GM12878 (cell line): ENCODE results near the gene OPRPN. TPM values are rescaled to one million over a fixed set of nuclear protein-coding genes. Genes with fewer than 3 reads are reported as not detected.

Experiments used
- ATAC-seq: fragments of 200-7000 bp; cut with Tn5 transposase; 3 replicates; pipeline ENCODE4 v1.9.1; 2020; ENCODE audit warnings: mild to moderate bottlenecking, moderate library complexity
- BruUV-seq: library from RNA; stranded (reverse); fragments of 400-500 nt; replicated peaks from 2 replicates; lab custom pipeline; 2021; lab: Mats Ljungman, UMichigan
- CTCF ChIA-PET: fragments of 300-600 bp; sonication (Branson Sonifier 250); formaldehyde crosslinking; extraction: SDS; loops from one replicate; lab custom pipeline; 2021; ENCODE audit warnings: inconsistent platforms; lab: Yijun Ruan, JAX
- POLR2A ChIA-PET: fragments of 350-600 bp; formaldehyde crosslinking; extraction: SDS; loops from one replicate; lab custom pipeline; 2021; ENCODE audit warnings: inconsistent platforms; lab: Charles Lee
- RAD21 ChIA-PET: fragments of 300-600 bp; sonication (Branson Sonifier 250); formaldehyde crosslinking; loops from one replicate; lab custom pipeline; 2023; ENCODE audit warnings: antibody characterized with exemption; ENCODE audit not compliant: unreplicated experiment; lab: Charles Lee
- SMC1A ChIA-PET: fragments of 300-600 bp; sonication (Branson Sonifier 250); formaldehyde crosslinking; loops from one replicate; lab custom pipeline; 2023; ENCODE audit not compliant: unreplicated experiment, uncharacterized antibody; lab: Charles Lee
- DNase-seq: peaks from one replicate; pipeline ENCODE4 v3.0.0-alpha.2; 2011; ENCODE audit warnings: low read depth, low spot score
- FAIRE-seq: peaks from 3 replicates; lab custom pipeline; 2011; peaks lifted over from hg19 to GRCh38; lab: Jason Lieb, UNC
- H2AFZ ChIP-seq: 2 replicates; pipeline ENCODE4 v1.6.0; 2011; ENCODE audit warnings: low read depth, low read length, control low read depth; ENCODE audit not compliant: control insufficient read depth
- H3K27ac ChIP-seq: 2 replicates; pipeline ENCODE4 v1.5.1; 2011; ENCODE audit warnings: control low read depth; ENCODE audit not compliant: control insufficient read depth, insufficient read depth
- H3K27me3 ChIP-seq, 2 experiments: replicated peaks in 1 of 2; 2 replicates each; pipeline versions ENCODE4 v1.6.0 to v1.6.1; 2011; ENCODE audit warnings: low read length in 1 of 2; ENCODE audit not compliant: control insufficient read depth in 2 of 2, insufficient read depth in 2 of 2
- H3K36me3 ChIP-seq, 2 experiments: 2 replicates each; pipeline ENCODE4 v1.5.1; 2011; ENCODE audit warnings: low read length in 1 of 2; ENCODE audit not compliant: control insufficient read depth in 2 of 2, insufficient read depth in 2 of 2
- H3K4me1 ChIP-seq: 2 replicates; pipeline ENCODE4 v1.6.1; 2011; ENCODE audit warnings: mild to moderate bottlenecking, low read length, moderate library complexity, mixed read lengths; ENCODE audit not compliant: control insufficient read depth, insufficient read depth
- H3K4me2 ChIP-seq: 2 replicates; pipeline ENCODE4 v1.6.0; 2011; ENCODE audit warnings: control low read depth; ENCODE audit not compliant: control insufficient read depth, insufficient read depth
- H3K4me3 ChIP-seq: fragments of 200-600 bp; sonication (generic); 2 replicates; pipeline ENCODE4 v1.5.1; 2016
- H3K79me2 ChIP-seq: 2 replicates; pipeline ENCODE4 v1.6.0; 2011; ENCODE audit warnings: low read length; ENCODE audit not compliant: control insufficient read depth, insufficient read depth
- H3K9ac ChIP-seq: 2 replicates; pipeline ENCODE4 v1.8.0; 2011; ENCODE audit warnings: low read length, control low read depth, mixed read lengths; ENCODE audit not compliant: control insufficient read depth, insufficient read depth
- H3K9me3 ChIP-seq: replicated peaks from 3 replicates; pipeline ENCODE4 v1.5.1; 2011; ENCODE audit warnings: mild to moderate bottlenecking, low read length; ENCODE audit not compliant: control insufficient read depth, insufficient read depth
- H4K20me1 ChIP-seq: 2 replicates; pipeline ENCODE4 v1.6.0; 2011; ENCODE audit not compliant: control insufficient read depth, insufficient read depth
- ASH2L ChIP-seq: fragments of 300-600, 200-600 bp; sonication (generic); IDR thresholded peaks from 2 replicates; pipeline ENCODE4 v1.6.1; 2017; ENCODE audit warnings: low read depth, mild to moderate bottlenecking, borderline replicate concordance
- BACH1 ChIP-seq: fragments of 450-650 bp; IDR thresholded peaks from 2 replicates; pipeline ENCODE4 v1.6.1; 2017; ENCODE audit warnings: mild to moderate bottlenecking, borderline replicate concordance
- CBFB ChIP-seq: IDR thresholded peaks from 2 replicates; pipeline ENCODE4 v1.6.1; 2016; ENCODE audit warnings: antibody characterized with exemption, low read depth
- CEBPB ChIP-seq, 2 experiments: fragments of 150-350 bp in 1 of 2; IDR thresholded peaks; 2 replicates each; pipeline ENCODE4 v1.6.1; 2012 to 2014; ENCODE audit warnings: low read depth in 2 of 2, low read length in 2 of 2, borderline replicate concordance in 1 of 2, inconsistent platforms in 1 of 2
- CHD2 ChIP-seq: IDR thresholded peaks from 2 replicates; pipeline ENCODE4 v1.6.1; 2011; ENCODE audit warnings: low read depth, low read length, improper control_type of control experiment, borderline replicate concordance
- EED ChIP-seq: sonication (generic); IDR thresholded peaks from 2 replicates; pipeline ENCODE4 v1.6.1; 2016; ENCODE audit warnings: antibody characterized with exemption, low read depth
- EGR1 ChIP-seq, 2 experiments: IDR thresholded peaks; 1 replicate in 1 of 2; 2 replicates in 1 of 2; pipeline ENCODE4 v1.6.1; 2011 to 2012; ENCODE audit warnings: low read depth in 2 of 2, low read length in 2 of 2, borderline replicate concordance in 1 of 2, mild to moderate bottlenecking in 1 of 2, moderate library complexity in 1 of 2
- EP300 ChIP-seq, 2 experiments: fragments of 150-350 bp in 1 of 2; IDR thresholded peaks; 2 replicates each; pipeline ENCODE4 v1.6.1; 2011 to 2012; ENCODE audit warnings: low read depth in 2 of 2, low read length in 2 of 2, borderline replicate concordance in 1 of 2, improper control_type of control experiment in 1 of 2, inconsistent platforms in 1 of 2; ENCODE audit not compliant: control insufficient read depth in 1 of 2
- IKZF2 ChIP-seq, 2 experiments: fragments of 450-650 bp; IDR thresholded peaks; 2 replicates each; pipeline ENCODE4 v1.6.1; 2017; ENCODE audit warnings: mild to moderate bottlenecking in 2 of 2, moderate library complexity in 2 of 2
- KAT2A ChIP-seq: conservative IDR thresholded peaks from 2 replicates; pipeline ENCODE4 v1.6.1; 2011; ENCODE audit warnings: low read depth, low read length; ENCODE audit not compliant: control insufficient read depth
- KLF5 ChIP-seq: fragments of 450-650 bp; IDR thresholded peaks from 2 replicates; pipeline ENCODE4 v1.6.1; 2014; ENCODE audit warnings: mild to moderate bottlenecking; ENCODE audit not compliant: partially characterized antibody
- MEF2B ChIP-seq: fragments of 450-650 bp; IDR thresholded peaks from 2 replicates; pipeline ENCODE4 v1.6.1; 2018; ENCODE audit warnings: mild to moderate bottlenecking, moderate library complexity; ENCODE audit not compliant: partially characterized antibody, poor library complexity, severe bottlenecking
- MTA2 ChIP-seq: fragments of 450-650 bp; IDR thresholded peaks from 2 replicates; pipeline ENCODE4 v1.6.1; 2016; ENCODE audit warnings: low read depth, mild to moderate bottlenecking, moderate library complexity
- MTA3 ChIP-seq: IDR thresholded peaks from 2 replicates; pipeline ENCODE4 v1.6.1; 2012; ENCODE audit warnings: low read length, inconsistent platforms, borderline replicate concordance
- MYC ChIP-seq: IDR thresholded peaks from 2 replicates; pipeline ENCODE4 v1.6.1; 2011; ENCODE audit warnings: mild to moderate bottlenecking, low read length, moderate library complexity, inconsistent platforms; ENCODE audit not compliant: insufficient read depth, insufficient replicate concordance, insufficient read length, severe bottlenecking
- NRF1 ChIP-seq: conservative IDR thresholded peaks from 2 replicates; pipeline ENCODE4 v1.6.1; 2011; ENCODE audit warnings: mild to moderate bottlenecking, low read depth, low read length, improper control_type of control experiment
- SMC3 ChIP-seq: IDR thresholded peaks from 2 replicates; pipeline ENCODE4 v1.6.1; 2011; ENCODE audit warnings: low read length, improper control_type of control experiment, borderline replicate concordance
- STAT1 ChIP-seq: fragments of 450-650 bp; conservative IDR thresholded peaks from 2 replicates; pipeline ENCODE4 v1.6.1; 2014; ENCODE audit warnings: antibody characterized with exemption, mild to moderate bottlenecking
- WGBS: methylation state at CpG from one replicate; pipeline ENCODE4 v1.1.6; 2016; ENCODE audit warnings: low lambda C conversion rate; ENCODE audit not compliant: insufficient replicate concordance, insufficient coverage; ENCODE audit errors: missing lambda C conversion rate; 5-methylcytosine and 5-hydroxymethylcytosine counted together
- in situ Hi-C: fragments of 300-500 bp; cut with MboI; formaldehyde crosslinking; loops from 9 replicates; pipeline ENCODE4 v1.14.3; 2018; ENCODE audit warnings: mixed read lengths
- intact Hi-C: fragments of 100-400 bp; cut with micrococcal nuclease; formaldehyde crosslinking; loops from one replicate; pipeline ENCODE4 v1.14.2; 2022; ENCODE audit not compliant: unreplicated experiment
- polyA plus RNA-seq, 11 experiments: library from polyadenylated mRNA; depleted of rRNA in 4 of 11; unstranded in 6 of 11; stranded (reverse) in 5 of 11; fragments of >200 nt; fragmentation: Nextera tagmentation in 4 of 11; fragmentation: Illumina TruSeq in 1 of 11; extraction: Ambion mirVana in 4 of 11; extraction: Trizol in 1 of 11; gene quantifications; 1 replicate in 1 of 11; 2 replicates in 10 of 11; pipeline versions ENCODE4 v1.2.1 to v1.2.3, GENCODE V29; 2011 to 2016; ENCODE audit warnings: inconsistent platforms in 2 of 11, missing spikeins in 2 of 11, low read depth in 1 of 11
- total RNA-seq, 4 experiments: library from RNA; depleted of rRNA in 3 of 4; stranded (reverse); fragments of >200 nt in 3 of 4; fragmentation: Illumina TruSeq in 1 of 4; extraction: Trizol in 1 of 4; gene quantifications; 2 replicates each; pipeline versions ENCODE4 v1.2.1 to v1.2.3, GENCODE V29; 2013 to 2021
- TF ChIP-seq, protein P1 (sequence below): fragments of 450-650 bp; IDR thresholded peaks from 2 replicates; pipeline ENCODE4 v1.6.1; 2017; ENCODE audit warnings: mild to moderate bottlenecking
- TF ChIP-seq, protein P2 (sequence below): fragments of 450-650 bp; IDR thresholded peaks from 2 replicates; pipeline ENCODE4 v1.6.1; 2016; ENCODE audit warnings: mild to moderate bottlenecking

OPRPN gene
- total and polyA plus RNA-seq, 10 of the 15 experiments (the other 5 are each of a cell fraction or from before 2014, with no cell fraction given): 0.16 to 0.33 TPM; not detected in 8

GRCh38 chr4:70392057-70392776 is 5.5 kb upstream of the OPRPN start:
- DNase-seq (no peak), ATAC-seq (peak; percentile 69), FAIRE-seq (no peak)
- Histone ChIP-seq H3K4me1 (peaks cover 3% of the 10 kb centered on the region), H3K4me3 (no peak overlapping the region), H3K9ac (no peak overlapping the region), H3K9me3 (no peaks in the 10 kb centered on the region), H4K20me1 (no peaks in the 10 kb centered on the region), H3K27ac (no peak overlapping the region), H3K27me3 (no peaks in the 10 kb centered on the region), H3K36me3 (no peaks in the 10 kb centered on the region), H3K79me2 (no peaks in the 10 kb centered on the region), H2AFZ (no peak overlapping the region), H3K4me2 (no peak overlapping the region)
- in situ Hi-C loops (no loop called here), intact Hi-C loops (loop anchor here (1.0 kb wide), 1 partner anchor 33 kb away; no protein-coding TSS in a partner anchor)
- ChIA-PET POLR2A (interaction anchor here (2.0 kb wide), 1 partner anchor 13 kb away, joined by 8 read pairs; no protein-coding TSS in a partner anchor), CTCF (interaction anchor here (0.6 kb wide), 1 partner anchor 15 kb away, joined by 3 read pairs; no protein-coding TSS in a partner anchor), SMC1A (interaction anchor here (0.8 to 1.6 kb wide), 5 partner anchors 11 to 35 kb away, joined by 3 to 4 read pairs (median 3); no protein-coding TSS in a partner anchor), RAD21 (interaction anchor here (0.6 to 1.7 kb wide), 2 partner anchors 13 to 876 kb away, joined by 3 to 6 read pairs; no protein-coding TSS in a partner anchor)
- no TSS peak for BruUV-seq
- WGBS: 0% methylated on average over 2 of the region's 2 CpGs
- no peak for TF ChIP-seq KAT2A
- TF ChIP-seq MTA2: peak; percentile 92
- peak; percentile 73 for TF ChIP-seq MEF2B
- TF ChIP-seq SMC3: no peak
- TF ChIP-seq CEBPB (IDR thresholded peaks at IDR 0.05; ENCODE audit: borderline replicate concordance in 1 of 2, low read depth in 2 of 2, low read length in 2 of 2): no peak
- no peak for TF ChIP-seq ASH2L
- TF ChIP-seq, protein P1, sequence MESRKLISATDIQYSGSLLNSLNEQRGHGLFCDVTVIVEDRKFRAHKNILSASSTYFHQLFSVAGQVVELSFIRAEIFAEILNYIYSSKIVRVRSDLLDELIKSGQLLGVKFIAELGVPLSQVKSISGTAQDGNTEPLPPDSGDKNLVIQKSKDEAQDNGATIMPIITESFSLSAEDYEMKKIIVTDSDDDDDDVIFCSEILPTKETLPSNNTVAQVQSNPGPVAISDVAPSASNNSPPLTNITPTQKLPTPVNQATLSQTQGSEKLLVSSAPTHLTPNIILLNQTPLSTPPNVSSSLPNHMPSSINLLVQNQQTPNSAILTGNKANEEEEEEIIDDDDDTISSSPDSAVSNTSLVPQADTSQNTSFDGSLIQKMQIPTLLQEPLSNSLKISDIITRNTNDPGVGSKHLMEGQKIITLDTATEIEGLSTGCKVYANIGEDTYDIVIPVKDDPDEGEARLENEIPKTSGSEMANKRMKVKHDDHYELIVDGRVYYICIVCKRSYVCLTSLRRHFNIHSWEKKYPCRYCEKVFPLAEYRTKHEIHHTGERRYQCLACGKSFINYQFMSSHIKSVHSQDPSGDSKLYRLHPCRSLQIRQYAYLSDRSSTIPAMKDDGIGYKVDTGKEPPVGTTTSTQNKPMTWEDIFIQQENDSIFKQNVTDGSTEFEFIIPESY: no peak
- no peak for TF ChIP-seq MTA3
- TF ChIP-seq MYC: no peak
- peak; percentile 43; the same call in 1 of the 2 replicates for TF ChIP-seq BACH1
- TF ChIP-seq CHD2: no peak
- no peak for TF ChIP-seq KLF5
- TF ChIP-seq IKZF2 (IDR thresholded peaks at IDR 0.05): peak; percentile 52 to 72; a peak in 2 of 4 replicates
- no peak for TF ChIP-seq EED
- no peak for TF ChIP-seq NRF1
- no peak for TF ChIP-seq EGR1 (IDR thresholded peaks at IDR 0.05; ENCODE audit: borderline replicate concordance in 1 of 2, low read depth in 2 of 2, low read length in 2 of 2)
- TF ChIP-seq STAT1: no peak
- no peak for TF ChIP-seq CBFB
- peak; percentile 39 to 64; a peak in 2 of 4 replicates for TF ChIP-seq EP300 (IDR thresholded peaks at IDR 0.05; ENCODE audit: borderline replicate concordance in 1 of 2, control insufficient read depth in 1 of 2, low read depth in 2 of 2, low read length in 2 of 2)
- TF ChIP-seq, protein P2, sequence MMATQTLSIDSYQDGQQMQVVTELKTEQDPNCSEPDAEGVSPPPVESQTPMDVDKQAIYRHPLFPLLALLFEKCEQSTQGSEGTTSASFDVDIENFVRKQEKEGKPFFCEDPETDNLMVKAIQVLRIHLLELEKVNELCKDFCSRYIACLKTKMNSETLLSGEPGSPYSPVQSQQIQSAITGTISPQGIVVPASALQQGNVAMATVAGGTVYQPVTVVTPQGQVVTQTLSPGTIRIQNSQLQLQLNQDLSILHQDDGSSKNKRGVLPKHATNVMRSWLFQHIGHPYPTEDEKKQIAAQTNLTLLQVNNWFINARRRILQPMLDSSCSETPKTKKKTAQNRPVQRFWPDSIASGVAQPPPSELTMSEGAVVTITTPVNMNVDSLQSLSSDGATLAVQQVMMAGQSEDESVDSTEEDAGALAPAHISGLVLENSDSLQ: peak; percentile 87
